MM.1S (cell line): Measurements from ENCODE around the gene MAML1.

Experiments used
- CTCF ChIP-seq: fragments of 300-600 bp; sonication (generic); IDR thresholded peaks from 2 replicates; pipeline ENCODE4 v1.5.1; 2016; ENCODE audit warnings: antibody characterized with exemption, low read length, mixed read lengths
- EZH2phosphoT487 ChIP-seq: fragments of 300-600 bp; sonication (generic); IDR thresholded peaks from 2 replicates; pipeline ENCODE4 v1.6.1; 2018; ENCODE audit warnings: antibody characterized with exemption, low read length

- no peak for TF ChIP-seq CTCF
- TF ChIP-seq EZH2phosphoT487 = no peak
These were observed 92.1 kb downstream of the MAML1 start for GRCh38 chr5:179824745-179825112.
